Neural crest cell (in vitro differentiated cells): ENCODE measurements around the gene CDH23. TPM values are rescaled to one million over a fixed set of nuclear protein-coding genes. Genes with fewer than 3 reads are reported as not detected.

ENCODE experiments used
- DNase-seq: peaks from one replicate; pipeline ENCODE4 v3.0.0; 2021; ENCODE audit warnings: low read depth, mixed read lengths, low spot score
- H3K27ac Mint-ChIP-seq: one replicate; pipeline ENCODE4 v1.8.0; 2021; ENCODE audit warnings: mild to moderate bottlenecking, mixed read lengths; ENCODE audit not compliant: unreplicated experiment
- H3K27me3 Mint-ChIP-seq: 2 replicates; pipeline ENCODE4 v1.8.0; 2021; ENCODE audit warnings: low read depth, mild to moderate bottlenecking, mixed read lengths
- H3K36me3 Mint-ChIP-seq: 2 replicates; pipeline ENCODE4 v1.8.0; 2021; ENCODE audit warnings: low read depth, mild to moderate bottlenecking, mixed read lengths
- H3K4me1 Mint-ChIP-seq: 2 replicates; pipeline ENCODE4 v1.8.0; 2021; ENCODE audit warnings: mixed read lengths
- H3K4me3 Mint-ChIP-seq: one replicate; pipeline ENCODE4 v1.8.0; 2021; ENCODE audit warnings: mild to moderate bottlenecking, mixed read lengths
- H3K9me3 Mint-ChIP-seq: 2 replicates; pipeline ENCODE4 v1.8.0; 2021; ENCODE audit warnings: mixed read lengths
- CTCF ChIP-seq: fragments of 200-600 bp; sonication (generic); conservative IDR thresholded peaks from 2 replicates; pipeline ENCODE4 v1.5.0; 2021; ENCODE audit warnings: antibody characterized with exemption, mild to moderate bottlenecking
- total RNA-seq: library from RNA; stranded (reverse); gene quantifications from 2 replicates; pipeline ENCODE4 v1.2.1, GENCODE V29; 2021

CDH23 gene
- total RNA-seq, 1 donor from 2014 or later: 2.6 TPM

- peak overlapping the region; percentile 5 for H3K27ac Mint-ChIP-seq
- H3K36me3 Mint-ChIP-seq: no peaks in the 10 kb centered on the region
- no peak for TF ChIP-seq CTCF
- H3K4me1 Mint-ChIP-seq: peaks cover 37% of the 10 kb centered on the region
- H3K9me3 Mint-ChIP-seq: no peaks in the 10 kb centered on the region
- H3K27me3 Mint-ChIP-seq: no peaks in the 10 kb centered on the region
- no peak for DNase-seq
- no peak overlapping the region for H3K4me3 Mint-ChIP-seq
These were observed 138.0 kb downstream of the CDH23 start for GRCh38 chr10:71534568-71535194.

GRCh38 chr10:71536332-71536731 is 139.6 kb downstream of the CDH23 start:
- Mint-ChIP-seq H3K4me1 (peaks cover 28% of the 10 kb centered on the region), H3K36me3 (no peaks in the 10 kb centered on the region)

GRCh38 chr10:71537125-71537524 is 140.4 kb downstream of the CDH23 start:
- H3K27ac Mint-ChIP-seq: no peak overlapping the region
- no peaks in the 10 kb centered on the region for H3K27me3 Mint-ChIP-seq
- no peaks in the 10 kb centered on the region for H3K36me3 Mint-ChIP-seq
- DNase-seq: no peak
- peaks cover 20% of the 10 kb centered on the region for H3K4me1 Mint-ChIP-seq
- H3K4me3 Mint-ChIP-seq: no peak overlapping the region
- no peaks in the 10 kb centered on the region for H3K9me3 Mint-ChIP-seq
- TF ChIP-seq CTCF: no peak

More at GRCh38 chr10:71536332-71536731, 139.6 kb downstream of the CDH23 start:
- Mint-ChIP-seq H3K9me3 (no peaks in the 10 kb centered on the region), H3K27ac (no peak overlapping the region), H3K4me3 (no peak overlapping the region), H3K27me3 (no peaks in the 10 kb centered on the region)
- no peak for DNase-seq
- no peak for TF ChIP-seq CTCF

GRCh38 chr10:71537681-71538080 is 141.0 kb downstream of the CDH23 start:
- DNase-seq: no peak
- Mint-ChIP-seq H3K9me3 (no peaks in the 10 kb centered on the region), H3K4me1 (peaks cover 19% of the 10 kb centered on the region), H3K27ac (no peak overlapping the region), H3K4me3 (no peak overlapping the region), H3K27me3 (no peaks in the 10 kb centered on the region), H3K36me3 (no peaks in the 10 kb centered on the region)
- no peak for TF ChIP-seq CTCF

- Mint-ChIP-seq H3K36me3 (no peaks in the 10 kb centered on the region), H3K27ac (no peak overlapping the region), H3K4me1 (peaks cover 16% of the 10 kb centered on the region), H3K4me3 (no peak overlapping the region), H3K27me3 (no peaks in the 10 kb centered on the region), H3K9me3 (no peaks in the 10 kb centered on the region)
- no peak for TF ChIP-seq CTCF
- no peak for DNase-seq
These were observed 142.0 kb downstream of the CDH23 start for GRCh38 chr10:71538608-71539260.
